Activated T-helper 1 cell treated with anti-CD3 and anti-CD28 coated beads, Interleukin-12 subunit alpha, Interleukin-12 subunit beta, Interleukin-2, Interleukin-4 antibody, amounts not matched to agents 30 ng/mL and 10 ng/mL and 1 ng/mL, durations not matched to agents 14 hours and 24 hours and 36 hours (primary cell): Measurements from ENCODE around the gene TENM4. TPM values are rescaled to one million over a fixed set of nuclear protein-coding genes. Genes with fewer than 3 reads are reported as not detected.

Source experiments
- DNase-seq: peaks from one replicate; pipeline ENCODE4 v3.0.0; 2021; ENCODE audit warnings: low spot score
- H3K27ac Mint-ChIP-seq: one replicate; pipeline ENCODE4 v1.8.0; 2021; ENCODE audit warnings: mild to moderate bottlenecking, mixed read lengths
- H3K27me3 Mint-ChIP-seq: one replicate; pipeline ENCODE4 v1.8.0; 2022; ENCODE audit warnings: mild to moderate bottlenecking, moderate library complexity, mixed read lengths; ENCODE audit not compliant: insufficient read depth
- H3K36me3 Mint-ChIP-seq: one replicate; pipeline ENCODE4 v1.8.0; 2021; ENCODE audit warnings: low read depth, mixed read lengths
- H3K4me1 Mint-ChIP-seq: one replicate; pipeline ENCODE4 v1.8.0; 2021; ENCODE audit warnings: low read depth, mixed read lengths
- H3K4me3 Mint-ChIP-seq: one replicate; pipeline ENCODE4 v1.8.0; 2021; ENCODE audit warnings: mild to moderate bottlenecking, moderate library complexity, mixed read lengths
- H3K9me3 Mint-ChIP-seq: one replicate; pipeline ENCODE4 v1.8.0; 2021; ENCODE audit warnings: mixed read lengths
- intact Hi-C: fragments of 100-400 bp; cut with micrococcal nuclease; formaldehyde crosslinking; loops from one replicate; pipeline ENCODE4 v1.15.1; 2024
- total RNA-seq: library from RNA; stranded (reverse); gene quantifications from 2 replicates; pipeline ENCODE4 v1.2.3, GENCODE V29; 2022

The TENM4 gene
- total RNA-seq, 1 donor from 2014 or later = 0.03 TPM

DNA sequence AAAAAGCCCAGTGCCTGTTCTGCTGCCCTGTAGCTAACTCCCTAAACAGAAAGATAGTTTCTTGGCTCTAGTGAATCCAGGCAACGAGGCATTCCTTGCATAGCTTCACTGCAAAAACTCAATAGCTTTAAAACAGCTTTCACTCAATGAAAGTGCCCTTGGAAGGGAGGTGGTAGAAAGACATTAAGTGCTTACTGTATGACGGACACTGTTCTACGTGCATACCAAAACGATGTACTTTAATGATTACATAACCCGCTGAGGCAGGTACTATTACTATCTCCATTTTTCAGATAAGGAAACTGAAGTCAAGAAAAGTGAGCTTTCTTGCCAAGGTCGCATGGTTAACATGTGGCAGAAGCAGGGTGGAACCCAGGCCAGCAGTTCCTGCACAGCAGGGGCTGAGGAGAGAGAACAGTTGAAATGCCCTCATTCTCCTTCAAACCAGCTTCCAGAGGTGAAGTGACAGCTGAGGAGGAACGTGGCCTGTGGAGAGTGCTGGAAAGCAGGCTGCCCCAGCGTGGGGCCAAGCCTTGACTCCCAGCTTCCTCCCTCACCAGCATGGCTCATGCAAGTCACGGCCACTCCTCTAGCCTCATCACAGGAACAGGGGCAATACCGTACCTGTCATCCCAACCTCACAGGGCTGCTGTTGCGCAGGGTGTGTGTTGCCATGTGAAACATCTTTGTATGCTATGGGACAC is 638.6 kb downstream of the TENM4 start:
- no peaks in the 10 kb centered on the region for H3K9me3 Mint-ChIP-seq
- H3K4me1 Mint-ChIP-seq = no peaks in the 10 kb centered on the region
- no peaks in the 10 kb centered on the region for H3K36me3 Mint-ChIP-seq
- DNase-seq = no peak
- no peak overlapping the region for H3K27ac Mint-ChIP-seq
- H3K4me3 Mint-ChIP-seq = no peak overlapping the region
- H3K27me3 Mint-ChIP-seq = peaks cover 6% of the 10 kb centered on the region
- intact Hi-C loops = no loop called here

DNA sequence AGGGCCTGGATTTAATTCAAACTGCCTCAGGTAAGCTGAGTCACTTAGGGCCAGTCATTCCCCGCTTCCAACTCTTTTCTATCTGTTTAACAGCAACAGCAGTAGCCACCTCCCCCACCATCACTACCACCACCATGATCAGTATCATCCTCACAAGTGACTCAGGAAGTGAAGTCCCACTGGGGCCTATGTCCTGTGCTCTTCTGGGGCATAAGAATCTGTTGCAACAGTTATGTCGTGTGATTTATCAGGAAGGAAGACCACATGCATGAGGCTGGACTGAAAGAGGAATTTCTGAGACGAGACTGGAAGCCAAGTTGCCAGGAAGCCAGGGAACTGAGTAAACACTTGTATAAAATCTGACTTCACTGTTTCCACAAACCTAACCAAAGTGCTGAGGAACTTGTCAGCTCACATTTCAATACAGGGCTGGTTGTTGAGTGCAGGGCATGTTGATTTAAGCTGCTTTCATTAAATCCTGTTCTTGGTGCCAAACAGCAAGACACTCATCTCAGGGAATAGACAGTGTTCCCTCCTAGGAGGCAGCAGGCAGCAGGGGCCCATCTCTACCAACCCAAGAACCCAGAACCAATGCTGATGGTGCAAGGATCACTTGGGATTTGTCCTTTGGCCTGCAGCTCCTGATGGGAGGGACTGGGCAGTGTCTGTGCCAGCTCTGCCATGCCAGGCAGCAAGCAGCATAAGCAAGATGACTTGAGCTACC is 639.5 kb downstream of the TENM4 start:
- H3K9me3 Mint-ChIP-seq = no peaks in the 10 kb centered on the region
- no peaks in the 10 kb centered on the region for H3K4me1 Mint-ChIP-seq
- peaks cover 4% of the 10 kb centered on the region for H3K27me3 Mint-ChIP-seq
- no peak overlapping the region for H3K4me3 Mint-ChIP-seq
- H3K36me3 Mint-ChIP-seq = no peaks in the 10 kb centered on the region
- DNase-seq = no peak
- H3K27ac Mint-ChIP-seq = no peak overlapping the region
- intact Hi-C loops = no loop called here

GRCh38 chr11:78800756-78801155 is 640.1 kb downstream of the TENM4 start:
- Mint-ChIP-seq H3K9me3 (no peaks in the 10 kb centered on the region), H3K36me3 (no peaks in the 10 kb centered on the region), H3K27ac (no peak overlapping the region), H3K27me3 (peaks cover 4% of the 10 kb centered on the region), H3K4me3 (no peak overlapping the region), H3K4me1 (no peaks in the 10 kb centered on the region)
- no peak for DNase-seq
- intact Hi-C loops = no loop called here

DNA sequence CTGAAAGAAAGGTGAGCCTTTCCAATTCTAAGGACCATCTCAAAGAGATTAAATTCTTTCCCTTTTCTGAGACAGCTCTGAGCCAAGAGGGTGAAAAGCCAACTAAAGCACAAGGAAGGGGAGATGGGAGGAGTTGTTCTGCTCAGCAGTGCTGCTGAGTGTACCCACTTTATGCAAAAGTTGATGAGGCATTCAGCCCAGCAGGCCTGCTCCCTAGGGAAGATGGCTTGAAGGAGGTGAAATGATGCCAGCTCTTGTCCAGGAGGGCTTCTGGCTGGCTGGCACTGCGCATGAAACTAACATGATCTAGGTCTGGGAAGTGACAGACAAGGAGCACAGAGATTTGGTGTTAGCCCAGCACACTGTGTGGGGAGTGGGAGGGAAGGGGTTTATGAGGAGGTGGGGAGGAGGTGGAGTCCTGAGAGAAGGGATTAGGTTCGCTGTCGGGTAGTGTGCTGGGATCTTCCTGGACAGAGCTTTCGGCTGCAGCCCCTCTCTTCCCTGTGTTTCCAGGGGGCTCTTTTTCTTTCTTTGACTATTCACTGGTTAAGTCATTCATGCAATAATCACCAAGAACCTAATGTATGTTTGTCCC is 640.6 kb downstream of the TENM4 start:
- Mint-ChIP-seq H3K4me3 (no peak overlapping the region), H3K9me3 (no peaks in the 10 kb centered on the region), H3K4me1 (no peaks in the 10 kb centered on the region), H3K36me3 (no peaks in the 10 kb centered on the region), H3K27ac (no peak overlapping the region), H3K27me3 (peaks cover 4% of the 10 kb centered on the region)
- DNase-seq = no peak
- intact Hi-C loops = no loop called here

DNA sequence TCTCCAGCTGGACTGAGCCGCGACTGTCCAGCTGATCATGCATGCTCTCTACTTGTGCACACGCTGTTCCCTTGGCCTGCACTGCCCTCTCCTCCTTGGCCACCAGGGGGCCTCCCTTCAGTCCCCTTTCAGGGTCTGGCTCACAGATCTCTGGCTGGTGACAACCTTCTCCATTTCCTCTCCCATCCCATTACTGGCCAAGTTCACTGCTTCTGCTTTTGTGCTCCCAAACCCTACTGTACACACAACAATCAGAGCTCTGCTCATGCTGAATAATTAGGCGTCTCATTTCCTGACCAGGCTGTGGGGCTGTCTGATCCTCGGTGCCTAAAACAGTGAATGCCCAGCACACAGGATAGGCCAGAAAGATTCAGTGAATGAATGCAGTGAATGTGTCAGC is 642.2 kb downstream of the TENM4 start:
- Mint-ChIP-seq H3K27ac (no peak overlapping the region), H3K27me3 (peaks cover 2% of the 10 kb centered on the region), H3K4me1 (no peaks in the 10 kb centered on the region), H3K4me3 (no peak overlapping the region), H3K9me3 (no peaks in the 10 kb centered on the region), H3K36me3 (no peaks in the 10 kb centered on the region)
- DNase-seq = no peak
- intact Hi-C loops = loop anchor here (5.0 kb wide), 1 partner anchor 151 kb away; no protein-coding TSS in a partner anchor

DNA sequence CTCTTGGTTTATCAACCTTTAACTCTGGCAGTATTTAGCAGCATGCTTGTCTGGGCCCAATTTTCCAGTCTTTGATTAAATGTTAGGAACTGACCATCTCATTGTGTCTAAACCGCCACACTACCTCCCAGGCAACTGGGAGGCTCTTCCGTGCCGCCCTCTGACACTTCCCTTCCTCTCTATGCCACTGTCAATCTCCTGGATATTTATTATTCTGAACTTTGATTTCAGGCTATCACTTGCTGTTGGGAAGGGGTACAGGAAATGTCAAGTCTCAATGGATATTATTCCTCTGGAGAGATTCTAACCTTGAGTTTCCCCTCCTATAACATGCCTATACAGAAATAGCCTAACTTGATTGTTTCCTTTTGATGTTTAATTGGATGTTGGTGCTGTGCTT is 643.3 kb downstream of the TENM4 start:
- Mint-ChIP-seq H3K4me3 (no peak overlapping the region), H3K27ac (no peak overlapping the region), H3K36me3 (no peaks in the 10 kb centered on the region), H3K4me1 (no peaks in the 10 kb centered on the region), H3K9me3 (no peaks in the 10 kb centered on the region), H3K27me3 (peaks cover 2% of the 10 kb centered on the region)
- DNase-seq = no peak
- intact Hi-C loops = loop anchor here (5.0 kb wide), 1 partner anchor 150 kb away; no protein-coding TSS in a partner anchor

- H3K4me3 Mint-ChIP-seq = no peak overlapping the region
- intact Hi-C loops = loop anchor here (5.0 kb wide), 1 partner anchor 150 kb away; no protein-coding TSS in a partner anchor
- DNase-seq = no peak
- no peaks in the 10 kb centered on the region for H3K9me3 Mint-ChIP-seq
- no peaks in the 10 kb centered on the region for H3K4me1 Mint-ChIP-seq
- H3K27me3 Mint-ChIP-seq = peaks cover 2% of the 10 kb centered on the region
- H3K36me3 Mint-ChIP-seq = no peaks in the 10 kb centered on the region
- no peak overlapping the region for H3K27ac Mint-ChIP-seq
Observed at GRCh38 chr11:78796956-78797355, 643.9 kb downstream of the TENM4 start.

- Mint-ChIP-seq H3K4me1 (no peaks in the 10 kb centered on the region), H3K27me3 (peaks cover 4% of the 10 kb centered on the region), H3K27ac (no peak overlapping the region), H3K36me3 (no peaks in the 10 kb centered on the region), H3K4me3 (no peak overlapping the region), H3K9me3 (no peaks in the 10 kb centered on the region)
- DNase-seq = no peak
- intact Hi-C loops = loop anchor here (5.0 kb wide), 1 partner anchor 148 kb away; no protein-coding TSS in a partner anchor
Observed at GRCh38 chr11:78795621-78796261, 645.1 kb downstream of the TENM4 start.

DNA sequence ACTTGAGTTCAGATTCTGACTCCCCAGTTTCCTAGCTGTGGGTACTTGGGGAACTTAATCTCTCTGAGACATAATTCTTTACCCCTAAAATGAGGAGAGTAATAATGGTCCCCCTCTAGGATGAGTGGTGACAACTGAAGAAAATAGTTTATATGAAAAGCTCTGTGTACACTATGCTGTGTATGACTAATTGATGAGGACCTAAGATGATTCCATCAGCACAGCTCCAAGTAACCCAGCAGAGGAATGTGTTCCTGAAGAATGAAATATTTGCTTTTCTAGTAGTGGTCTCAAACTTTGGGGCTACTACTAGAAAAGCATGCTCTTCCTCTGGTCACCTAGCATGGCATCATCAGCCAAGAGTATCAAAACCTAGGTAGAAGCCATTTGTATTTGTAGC is 648.9 kb downstream of the TENM4 start:
- Mint-ChIP-seq H3K27ac (no peak overlapping the region), H3K36me3 (no peaks in the 10 kb centered on the region), H3K4me1 (no peaks in the 10 kb centered on the region), H3K27me3 (peaks cover 4% of the 10 kb centered on the region), H3K9me3 (no peaks in the 10 kb centered on the region), H3K4me3 (no peak overlapping the region)
- intact Hi-C loops = no loop called here
- no peak for DNase-seq

DNA sequence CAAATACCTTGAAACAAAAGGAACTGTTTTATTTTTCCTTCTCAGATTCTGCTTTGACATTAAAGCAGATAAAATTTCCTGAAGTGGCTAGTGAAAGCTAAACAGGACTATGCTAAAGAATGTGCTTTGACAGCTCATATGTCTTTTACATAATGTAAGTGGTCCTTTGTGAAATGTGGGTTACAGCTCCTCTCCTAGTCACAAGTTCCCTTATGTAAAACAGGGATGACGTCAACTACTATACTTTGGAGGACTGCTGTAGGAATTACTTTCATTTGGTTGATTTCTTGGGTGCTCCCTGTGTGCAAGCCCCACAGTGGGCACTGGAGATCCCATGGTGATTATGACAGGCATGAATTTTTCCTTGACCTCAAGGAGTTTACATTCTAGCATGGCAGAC is 649.6 kb downstream of the TENM4 start:
- Mint-ChIP-seq H3K27me3 (peaks cover 4% of the 10 kb centered on the region), H3K9me3 (no peaks in the 10 kb centered on the region), H3K36me3 (no peaks in the 10 kb centered on the region), H3K27ac (no peak overlapping the region), H3K4me1 (no peaks in the 10 kb centered on the region), H3K4me3 (no peak overlapping the region)
- DNase-seq = no peak
- intact Hi-C loops = no loop called here

- peaks cover 4% of the 10 kb centered on the region for H3K27me3 Mint-ChIP-seq
Observed at GRCh38 chr11:78790784-78791183, 650.0 kb downstream of the TENM4 start.

GRCh38 chr11:78789375-78789774 is 651.5 kb downstream of the TENM4 start:
- no peaks in the 10 kb centered on the region for H3K36me3 Mint-ChIP-seq
- no peak overlapping the region for H3K4me3 Mint-ChIP-seq
- H3K27ac Mint-ChIP-seq = no peak overlapping the region
- H3K9me3 Mint-ChIP-seq = no peaks in the 10 kb centered on the region
- H3K4me1 Mint-ChIP-seq = peaks cover 2% of the 10 kb centered on the region
- intact Hi-C loops = no loop called here
- H3K27me3 Mint-ChIP-seq = peaks cover 4% of the 10 kb centered on the region
- no peak for DNase-seq

More at GRCh38 chr11:78790784-78791183, 650.0 kb downstream of the TENM4 start:
- DNase-seq = no peak
- intact Hi-C loops = no loop called here
- H3K4me1 Mint-ChIP-seq = no peaks in the 10 kb centered on the region
- H3K27ac Mint-ChIP-seq = no peak overlapping the region
- no peaks in the 10 kb centered on the region for H3K36me3 Mint-ChIP-seq
- H3K4me3 Mint-ChIP-seq = no peak overlapping the region
- no peaks in the 10 kb centered on the region for H3K9me3 Mint-ChIP-seq

GRCh38 chr11:78788533-78788932 is 652.3 kb downstream of the TENM4 start:
- intact Hi-C loops = no loop called here
- H3K4me1 Mint-ChIP-seq = peaks cover 8% of the 10 kb centered on the region
- H3K9me3 Mint-ChIP-seq = no peaks in the 10 kb centered on the region
- no peak for DNase-seq
- H3K27ac Mint-ChIP-seq = no peak overlapping the region
- no peaks in the 10 kb centered on the region for H3K36me3 Mint-ChIP-seq
- no peak overlapping the region for H3K4me3 Mint-ChIP-seq
- peaks cover 4% of the 10 kb centered on the region for H3K27me3 Mint-ChIP-seq
